GM18511 (cell line): Measurements from ENCODE around the gene DDN.

Source experiments
- ATAC-seq: cut with Tn5 transposase; IDR thresholded peaks from one replicate; pipeline ENCODE4 v1.9.1; 2021; ENCODE audit warnings: mild to moderate bottlenecking, moderate library complexity; ENCODE audit not compliant: unreplicated experiment

Gene DDN

DNA sequence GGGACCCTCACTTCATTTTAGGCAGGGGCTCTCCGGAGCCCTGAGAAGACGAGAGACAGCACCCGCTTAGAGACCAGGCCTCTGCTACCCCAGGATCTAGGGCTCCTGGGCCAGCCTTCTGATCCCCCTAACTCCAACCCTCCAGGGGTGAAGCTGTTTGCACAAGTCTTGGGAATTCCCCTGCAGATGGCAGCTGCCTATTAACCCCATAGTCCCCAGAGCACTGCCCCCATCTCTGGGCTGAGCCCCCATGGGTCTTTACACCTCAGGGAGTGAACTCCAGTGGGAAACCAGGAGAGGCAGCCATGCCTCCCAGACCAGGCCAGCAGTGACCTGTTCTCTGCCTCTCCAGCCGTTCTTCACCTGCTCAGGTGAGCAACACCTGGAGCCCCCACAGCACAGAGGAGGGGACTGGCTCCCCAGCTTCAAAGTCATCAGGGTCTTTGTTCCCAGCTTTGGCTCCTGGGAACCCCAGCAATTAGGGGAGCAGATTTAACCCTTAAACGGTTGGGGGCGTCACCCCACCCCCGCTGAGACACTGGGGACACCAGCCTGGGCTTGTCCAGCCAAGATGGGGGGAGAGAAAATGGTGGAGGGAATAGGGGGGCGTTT, 29.9 kb downstream of the DDN start:
- no peak for ATAC-seq

DNA sequence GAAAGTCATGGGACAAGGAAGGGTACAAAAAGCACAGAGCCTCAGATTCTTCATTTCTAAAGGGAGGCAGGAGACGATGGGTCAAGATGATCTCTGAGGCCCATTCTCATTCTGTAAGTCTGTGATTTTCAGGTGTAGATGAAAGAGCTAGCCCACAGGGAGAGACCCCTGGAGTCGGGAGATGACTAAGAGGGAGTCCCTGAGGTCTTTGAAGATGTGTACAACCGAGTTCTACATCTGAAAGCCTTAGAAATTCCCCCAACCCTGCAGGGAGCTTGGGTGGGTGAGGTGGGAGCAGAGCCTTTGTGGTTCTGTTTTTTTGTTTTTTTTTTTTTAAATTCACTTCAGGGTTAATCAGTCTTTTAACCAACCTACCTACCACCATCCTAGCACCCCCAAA, 30.7 kb downstream of the DDN start:
- no peak for ATAC-seq

DNA sequence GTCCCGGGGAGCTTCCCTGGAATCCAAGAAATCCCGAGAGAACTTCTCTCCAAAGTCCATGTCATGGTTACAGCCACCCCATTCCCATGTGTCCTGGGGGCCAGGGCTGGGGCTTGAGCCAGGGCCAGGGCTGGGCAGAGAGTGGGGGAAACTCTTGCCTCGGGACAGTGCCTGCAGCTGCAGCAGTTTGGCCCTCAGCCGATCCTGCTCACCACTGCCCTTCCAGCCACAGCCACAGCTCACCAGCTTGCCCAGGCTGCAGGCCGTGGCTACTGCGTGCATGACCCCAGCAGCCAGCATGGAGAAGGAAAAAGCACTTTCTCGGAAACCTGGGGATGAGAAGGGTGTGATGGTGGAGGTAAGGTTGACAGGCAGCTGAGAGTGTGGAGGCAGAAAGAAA, 31.2 kb downstream of the DDN start:
- ATAC-seq = no peak

DNA sequence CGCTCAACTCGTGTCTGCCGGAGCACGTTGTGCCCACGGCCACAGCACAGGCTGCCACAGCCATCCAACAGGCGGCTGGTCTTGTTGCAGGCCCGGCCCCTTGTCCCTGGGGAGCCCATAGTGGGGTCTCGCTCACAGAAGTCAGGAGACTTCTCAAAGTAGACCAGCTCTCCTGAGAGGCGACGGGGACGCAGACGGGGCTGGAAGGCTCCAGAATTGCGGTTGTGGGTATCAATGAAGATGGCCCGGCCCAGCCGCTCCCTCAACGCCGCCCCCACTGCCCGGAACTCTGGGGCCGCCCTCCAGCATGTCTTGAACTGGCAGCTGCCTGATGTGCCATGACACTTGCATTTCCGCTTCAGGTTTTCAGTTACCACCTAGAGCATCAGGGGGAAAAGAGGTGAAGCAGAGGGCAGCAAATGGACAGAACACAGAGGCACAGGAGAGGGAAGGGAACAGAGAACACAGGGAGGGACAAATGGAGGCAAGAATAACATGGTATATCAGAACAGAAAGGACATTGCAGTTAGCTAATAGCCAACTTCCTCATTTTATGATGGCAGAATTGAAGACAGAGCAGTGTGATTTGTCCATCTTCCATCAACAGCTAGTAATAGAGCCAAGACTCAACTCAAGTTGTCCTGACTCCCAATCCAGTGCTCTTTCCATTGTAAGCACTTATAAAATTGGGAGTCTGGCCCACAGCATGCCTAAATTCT, 32.8 kb downstream of the DDN start:
- no peak for ATAC-seq

DNA sequence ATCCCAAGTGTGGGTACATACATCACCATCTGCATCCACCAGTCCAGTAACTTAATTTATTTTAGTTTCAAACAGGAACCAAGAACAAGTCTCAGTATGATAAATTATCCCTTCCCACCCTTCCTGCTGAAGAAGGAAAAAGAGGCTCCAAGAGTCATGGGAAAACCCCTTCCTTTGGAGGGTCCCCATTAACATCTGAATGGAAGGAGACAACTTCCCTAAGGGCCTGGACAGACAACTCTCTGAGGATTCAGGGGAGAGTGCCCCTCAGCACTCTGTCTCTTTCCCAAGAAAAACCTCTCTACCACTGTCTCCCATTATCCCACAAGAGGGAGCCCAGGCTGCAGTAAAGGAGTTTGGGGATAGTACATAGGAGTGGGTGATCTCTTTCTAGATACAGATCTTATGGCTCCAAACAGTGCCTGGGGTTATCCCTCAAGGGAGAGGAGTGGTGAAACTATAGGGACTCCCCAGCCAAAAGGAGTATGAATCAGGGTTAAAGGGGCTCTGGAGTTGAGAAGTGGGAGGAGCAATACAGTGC, 33.8 kb downstream of the DDN start:
- no peak for ATAC-seq

DNA sequence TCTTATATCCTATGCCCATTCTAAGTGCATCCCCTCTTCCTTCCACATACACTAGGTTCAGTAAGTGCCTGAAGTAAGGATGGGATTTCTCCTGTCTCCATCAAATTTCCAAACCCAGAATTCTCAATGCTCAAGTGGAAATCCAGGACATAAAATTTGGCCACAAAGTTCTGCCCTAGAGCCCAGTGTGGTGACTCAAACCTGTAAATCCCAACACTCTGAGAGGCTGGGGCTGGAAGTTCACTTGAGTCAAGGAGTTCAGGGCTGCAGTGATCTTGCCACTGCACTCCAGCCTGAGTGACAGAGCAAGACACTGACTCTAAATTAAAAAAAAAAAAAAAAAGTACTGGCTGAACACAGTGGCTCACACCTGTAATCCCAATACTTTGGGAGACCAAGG, 37.4 kb downstream of the DDN start:
- no peak for ATAC-seq

DNA sequence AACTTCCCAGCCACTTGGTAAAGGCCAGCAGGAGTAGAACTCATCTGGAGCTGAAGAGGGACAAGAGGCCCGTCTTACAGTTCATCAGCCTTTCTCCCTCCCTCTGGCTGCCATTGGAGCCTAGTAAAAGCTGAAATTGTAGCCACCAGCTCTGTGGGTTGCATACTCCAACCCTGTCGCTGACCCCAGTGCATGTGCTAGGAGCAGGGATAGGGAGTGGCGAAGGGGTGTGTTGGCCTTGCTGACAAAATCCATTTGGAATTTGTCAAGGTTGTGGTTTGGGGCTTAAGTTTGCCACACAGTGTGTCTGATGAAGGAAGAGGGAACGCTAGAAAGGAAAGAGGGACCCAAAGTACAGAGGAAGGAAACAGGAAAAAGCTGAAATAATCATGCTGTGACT, 37.8 kb downstream of the DDN start:
- ATAC-seq = no peak

DNA sequence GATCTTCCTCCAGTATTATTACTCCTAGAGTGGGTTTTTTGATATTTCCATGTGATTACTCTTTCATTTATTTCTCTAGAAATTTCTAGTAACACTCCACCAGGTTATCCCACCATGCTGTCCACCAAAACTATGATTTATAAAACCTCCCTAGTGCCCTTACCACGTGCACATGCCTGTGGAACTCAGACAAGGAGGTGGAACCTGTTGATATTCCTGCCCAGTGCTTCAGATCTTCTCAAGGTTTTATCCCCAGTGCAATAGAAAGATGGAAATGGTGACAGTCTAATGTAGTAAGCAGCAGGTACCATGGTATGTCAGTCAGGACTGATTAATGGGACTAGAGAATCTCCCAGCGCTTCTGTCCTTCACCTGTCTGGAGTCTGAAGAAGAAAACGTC, 38.3 kb downstream of the DDN start:
- ATAC-seq = no peak

DNA sequence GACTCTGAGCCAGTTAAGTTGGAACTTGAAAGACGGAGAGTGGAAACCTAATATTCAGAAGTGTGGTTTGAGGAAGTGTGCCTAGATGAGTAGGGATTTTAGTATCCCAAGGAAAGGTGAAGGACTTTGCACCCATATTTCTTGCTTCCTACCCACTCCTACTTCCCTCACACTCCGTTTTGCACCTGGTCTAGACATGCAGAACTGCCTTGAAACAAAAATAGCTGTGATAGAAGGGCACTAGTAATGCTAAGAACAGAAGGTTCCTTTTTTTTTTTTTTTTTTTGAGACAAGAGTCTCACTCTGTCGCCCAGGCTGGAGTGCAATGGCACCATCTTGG, 41.2 kb downstream of the DDN start:
- no peak for ATAC-seq

DNA sequence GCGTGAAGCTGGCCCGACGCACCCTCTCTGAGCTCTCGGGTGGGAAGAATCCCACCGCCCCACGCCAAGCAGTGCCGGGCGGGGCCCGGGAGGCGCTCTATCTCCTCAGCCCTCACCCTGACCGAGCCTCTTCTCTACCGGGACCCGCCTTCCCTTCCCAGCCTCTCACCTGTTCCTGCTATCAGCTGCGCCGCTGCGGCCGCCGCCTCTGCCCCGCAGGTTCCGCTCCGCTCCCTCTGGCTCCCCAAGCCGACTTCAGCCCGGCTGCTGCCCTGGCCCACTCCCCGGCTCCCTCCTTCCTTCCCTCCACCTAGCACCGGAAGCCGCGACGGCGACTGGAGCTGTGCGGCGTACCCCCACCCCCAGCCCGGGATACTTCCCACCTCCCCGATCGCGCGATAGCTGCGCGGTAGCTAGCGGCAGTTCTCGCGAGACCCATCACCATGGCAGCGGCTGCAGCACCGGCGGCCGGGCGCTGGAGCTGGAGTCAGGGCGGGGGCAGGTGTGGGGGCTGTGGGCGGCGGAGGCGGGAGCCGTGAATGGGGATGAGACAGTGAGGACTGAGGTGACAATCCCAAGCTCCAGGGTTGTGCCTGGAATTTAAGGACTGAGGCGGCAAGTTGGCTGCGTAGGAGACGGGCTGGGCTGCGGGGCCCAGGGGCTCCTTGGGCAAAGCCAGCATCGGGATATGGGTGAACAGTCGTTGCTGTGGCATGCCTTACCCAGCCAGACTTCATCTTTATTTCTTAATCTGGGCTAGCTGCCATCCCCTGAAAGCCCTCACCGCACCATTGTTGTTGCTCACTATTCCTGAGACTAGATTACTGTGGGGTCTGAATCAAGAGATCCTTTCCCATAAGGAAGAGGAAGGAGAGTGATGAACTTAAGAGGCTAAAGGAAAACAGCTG, 41.8 kb downstream of the DDN start, which contains the start of gene ARF3:
ARF3 (minus strand) TSS at position 347 of the 908 bp plus-strand sequence. CDS start 16,392 bp downstream, outside the sequence.
- peak; percentile 85 for ATAC-seq

DNA sequence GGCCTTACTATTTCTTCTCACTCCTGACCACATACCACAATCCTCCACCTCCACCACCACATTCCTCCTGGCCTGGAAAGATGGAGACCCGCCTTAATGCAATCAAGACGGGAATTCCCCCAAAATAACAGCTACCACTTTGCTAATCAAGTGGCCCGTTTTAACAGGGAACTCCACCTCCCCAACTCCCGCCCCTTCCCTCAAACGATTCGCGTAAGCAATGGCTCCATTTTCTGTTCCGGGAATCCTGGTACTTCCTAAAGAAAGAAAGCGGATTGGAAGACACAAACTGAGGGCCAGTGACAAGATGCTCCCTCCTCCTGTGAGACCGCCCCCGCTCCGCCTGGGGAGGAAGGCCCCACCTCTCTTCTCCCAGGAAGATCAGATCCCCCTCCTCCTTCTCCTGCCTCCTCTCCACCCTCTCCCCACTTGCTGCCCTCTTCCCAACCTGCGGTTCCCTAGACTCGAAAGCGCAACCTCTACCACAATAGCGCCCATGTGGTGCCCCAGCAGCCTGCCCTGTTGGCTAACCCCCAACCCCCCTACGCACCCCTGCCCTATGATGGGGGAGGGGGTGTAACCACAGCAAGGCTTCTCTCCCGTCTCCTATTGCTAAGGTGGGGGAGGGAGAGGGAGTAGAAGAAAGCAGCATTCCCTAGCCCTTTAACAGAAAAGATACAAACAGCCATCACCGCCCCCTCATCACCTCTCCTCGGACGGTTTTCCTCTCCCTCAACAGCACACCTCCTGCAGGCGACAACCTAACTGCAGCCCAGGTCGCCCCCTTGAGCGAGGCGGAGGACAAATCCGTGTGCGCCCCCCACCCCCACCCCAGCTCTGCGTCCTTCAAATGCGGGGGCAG, 42.7 kb downstream of the DDN start:
- peak; percentile 28 for ATAC-seq

DNA sequence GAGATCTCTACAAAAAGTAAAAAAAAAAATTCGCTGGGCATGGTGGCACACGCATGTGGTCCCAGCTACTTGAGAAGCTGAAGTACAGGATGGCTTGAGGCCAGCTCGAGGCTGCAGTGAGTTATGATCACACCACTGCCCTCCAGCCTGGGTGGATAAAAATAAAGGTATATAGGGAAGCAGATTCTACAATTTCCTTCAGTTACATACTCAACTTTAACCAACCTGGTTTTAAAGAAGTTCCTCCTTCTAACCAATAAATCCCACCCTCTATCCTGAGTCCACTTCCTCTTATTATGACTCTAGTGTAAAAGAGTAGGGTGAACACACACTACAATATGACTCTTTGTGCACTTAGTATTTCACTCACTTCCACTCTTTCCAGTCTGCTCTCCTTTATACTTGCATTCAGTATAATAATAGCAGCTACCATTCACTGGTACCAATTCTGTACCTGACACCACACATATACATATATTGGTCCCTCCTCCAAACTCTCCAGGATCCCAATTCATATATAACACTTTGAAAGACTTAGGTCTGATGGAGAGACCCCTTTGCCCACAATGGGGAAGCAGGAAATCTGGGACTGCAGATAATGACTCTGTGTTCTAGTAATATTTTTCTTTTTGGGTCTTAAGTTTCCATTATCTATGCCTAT, 44.2 kb downstream of the DDN start:
- no peak for ATAC-seq

DNA sequence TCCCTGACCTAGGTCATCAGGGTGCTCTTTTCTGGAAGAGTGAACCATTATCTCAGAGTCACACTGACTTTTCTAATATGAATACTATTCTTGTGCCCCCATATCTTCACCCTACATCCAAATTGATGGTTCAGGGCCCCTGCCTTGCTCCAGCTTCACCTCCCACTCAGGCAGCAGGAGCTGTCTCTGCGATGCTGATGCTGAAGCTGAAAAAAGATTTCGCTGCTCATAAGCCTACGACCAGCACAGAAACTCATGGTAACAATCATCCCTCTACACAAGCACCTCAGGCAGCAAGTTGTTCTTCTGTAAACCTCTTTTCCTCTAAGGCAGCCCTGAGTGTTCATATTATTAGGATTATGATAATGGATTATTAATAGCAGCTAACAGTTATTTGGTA, 45.1 kb downstream of the DDN start:
- no peak for ATAC-seq

DNA sequence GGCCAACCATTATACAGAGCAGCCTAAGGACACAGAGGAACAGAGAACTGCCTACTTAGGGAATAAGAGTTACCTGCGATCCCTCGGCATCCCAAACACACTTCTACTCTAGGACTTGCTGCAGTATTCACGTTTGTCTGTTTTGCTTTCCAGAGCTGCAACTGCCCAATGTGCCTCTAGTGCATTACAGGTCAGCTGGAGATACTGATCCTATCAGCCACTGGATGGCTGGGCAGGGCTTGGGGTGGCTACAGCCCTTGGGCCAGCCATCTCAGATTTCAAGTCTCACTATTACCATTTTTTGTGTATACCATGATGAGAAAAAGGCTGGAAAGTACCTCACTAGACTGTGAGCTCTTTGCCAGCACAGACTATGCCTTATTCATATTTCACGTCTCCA, 46.5 kb downstream of the DDN start:
- no peak for ATAC-seq

DNA sequence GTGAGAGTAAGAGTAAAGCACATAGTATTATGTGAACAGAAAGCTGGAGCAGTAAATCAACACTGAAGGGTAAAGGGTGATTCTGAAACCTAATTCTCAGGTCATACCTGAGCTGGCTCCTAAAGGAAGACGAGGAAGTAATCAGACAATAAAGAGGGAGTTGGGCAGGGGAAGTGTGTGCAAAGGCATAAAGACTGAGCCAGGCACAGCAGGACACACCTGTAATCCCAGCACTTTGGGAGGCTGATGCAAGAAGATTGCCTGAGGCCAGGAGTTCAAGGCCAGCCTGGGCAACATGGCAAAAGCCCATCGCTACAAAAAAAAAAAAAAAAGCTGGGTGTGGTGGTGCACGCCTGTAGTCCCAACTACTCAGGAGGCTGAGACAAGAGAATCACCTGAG, 51.4 kb downstream of the DDN start:
- ATAC-seq = no peak

DNA sequence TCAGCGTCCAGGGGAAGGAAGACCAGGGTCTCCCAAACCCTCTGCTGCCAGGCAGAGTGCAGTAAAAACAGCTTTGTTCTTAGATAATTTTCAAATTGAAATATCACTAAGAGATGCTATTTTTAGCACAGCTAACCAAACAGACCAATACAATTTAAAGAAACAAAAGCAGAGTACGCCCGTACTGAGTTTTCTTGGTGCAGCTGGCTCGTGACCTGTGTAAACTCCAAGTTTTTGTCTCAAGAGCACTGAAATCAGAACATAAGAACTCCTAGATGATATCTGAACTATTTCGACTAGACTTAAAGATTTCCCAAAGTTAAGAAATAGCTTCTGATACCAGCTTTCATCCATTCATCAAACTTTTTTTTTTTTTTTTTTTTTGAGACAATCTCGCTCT, 52.2 kb downstream of the DDN start:
- ATAC-seq = no peak

DNA sequence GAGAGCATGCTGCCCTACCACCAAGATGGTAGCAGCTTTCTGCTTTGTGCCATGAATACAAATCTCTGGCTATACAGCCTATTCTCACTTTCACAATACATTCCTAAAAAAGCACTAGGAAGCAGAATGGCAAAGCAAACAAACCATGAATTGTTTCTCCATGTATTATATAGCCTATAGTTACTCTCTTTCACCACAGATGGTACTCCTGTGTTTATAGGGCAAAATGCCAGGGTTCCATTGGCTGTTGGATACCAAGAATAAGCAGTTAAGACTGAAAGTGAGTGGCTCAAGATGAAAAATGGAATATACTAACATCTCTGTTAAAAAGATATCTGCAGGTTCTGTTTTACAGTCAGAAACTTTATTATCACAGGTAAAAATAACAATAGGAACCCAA, 53.0 kb downstream of the DDN start:
- ATAC-seq = no peak
